Esophagus muscularis mucosa (tissue), 3 donors: ENCODE measurements around the gene GLS.

ENCODE experiments used
- POLR2A ChIP-seq: fragments of 450-650 bp; IDR thresholded peaks from one replicate; pipeline ENCODE4 v1.6.1; 2017; ENCODE audit warnings: antibody characterized with exemption, moderate library complexity, mild to moderate bottlenecking, low read depth
- TF ChIP-seq, protein P1 (sequence below), 3 experiments: fragments of 200-600 bp in 2 of 3; fragments of 450-650 bp in 1 of 3; sonication (generic) in 2 of 3; IDR thresholded peaks; one replicate each; pipeline ENCODE4 v1.5.1; 2017 to 2019; ENCODE audit warnings: antibody characterized with exemption in 3 of 3, mild to moderate bottlenecking in 2 of 3, moderate library complexity in 1 of 3

DNA sequence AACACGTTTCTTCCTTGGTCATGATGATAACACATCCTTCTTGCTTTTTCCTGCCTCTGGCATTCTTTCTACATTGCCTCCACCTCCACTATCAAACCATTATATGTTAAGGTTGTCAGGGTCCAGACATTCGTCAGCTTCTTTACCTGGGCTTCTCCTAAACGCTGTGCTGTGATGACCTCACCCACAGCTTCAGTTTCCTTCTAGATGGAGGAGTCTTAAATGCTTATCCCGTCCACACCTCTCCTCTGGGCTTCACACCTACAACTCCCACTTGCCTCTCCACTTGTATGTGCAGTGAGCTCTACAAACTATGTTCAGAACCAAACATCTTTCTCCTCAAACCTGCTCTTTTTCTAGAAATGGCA is 134.0 kb downstream of the GLS start:
- no peak for TF ChIP-seq POLR2A
- TF ChIP-seq, protein P1, sequence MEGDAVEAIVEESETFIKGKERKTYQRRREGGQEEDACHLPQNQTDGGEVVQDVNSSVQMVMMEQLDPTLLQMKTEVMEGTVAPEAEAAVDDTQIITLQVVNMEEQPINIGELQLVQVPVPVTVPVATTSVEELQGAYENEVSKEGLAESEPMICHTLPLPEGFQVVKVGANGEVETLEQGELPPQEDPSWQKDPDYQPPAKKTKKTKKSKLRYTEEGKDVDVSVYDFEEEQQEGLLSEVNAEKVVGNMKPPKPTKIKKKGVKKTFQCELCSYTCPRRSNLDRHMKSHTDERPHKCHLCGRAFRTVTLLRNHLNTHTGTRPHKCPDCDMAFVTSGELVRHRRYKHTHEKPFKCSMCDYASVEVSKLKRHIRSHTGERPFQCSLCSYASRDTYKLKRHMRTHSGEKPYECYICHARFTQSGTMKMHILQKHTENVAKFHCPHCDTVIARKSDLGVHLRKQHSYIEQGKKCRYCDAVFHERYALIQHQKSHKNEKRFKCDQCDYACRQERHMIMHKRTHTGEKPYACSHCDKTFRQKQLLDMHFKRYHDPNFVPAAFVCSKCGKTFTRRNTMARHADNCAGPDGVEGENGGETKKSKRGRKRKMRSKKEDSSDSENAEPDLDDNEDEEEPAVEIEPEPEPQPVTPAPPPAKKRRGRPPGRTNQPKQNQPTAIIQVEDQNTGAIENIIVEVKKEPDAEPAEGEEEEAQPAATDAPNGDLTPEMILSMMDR (IDR thresholded peaks at IDR 0.05), result no peak
